Upper lobe of right lung (tissue), 1 donor: ENCODE data around the gene CFAP46. TPM values are rescaled to one million over a fixed set of nuclear protein-coding genes. Genes with fewer than 3 reads are reported as not detected.
A peak's percentile ranks its signal among the peaks of the same experiment; 100 is the strongest.
"Not testable (repeated sequence)": the region's sequence is repeated elsewhere in the genome, so short reads cannot be mapped to it uniquely, and the experiment has no call there.

Experiments used
- ATAC-seq: fragments of 200-7000 bp; cut with Tn5 transposase; one replicate; pipeline ENCODE4 v1.9.1; 2020; ENCODE audit warnings: mild to moderate bottlenecking, moderate library complexity
- DNase-seq: peaks from one replicate; pipeline ENCODE4 v3.0.0-alpha.2; 2020
- H3K27ac ChIP-seq: fragments of 200-600 bp; one replicate; pipeline ENCODE4 v1.8.0; 2022
- H3K27me3 ChIP-seq: fragments of 200-600 bp; one replicate; pipeline ENCODE4 v1.8.0; 2022; ENCODE audit warnings: mild to moderate bottlenecking
- H3K36me3 ChIP-seq: fragments of 200-600 bp; one replicate; pipeline ENCODE4 v1.8.0; 2022
- H3K4me1 ChIP-seq: fragments of 200-600 bp; one replicate; pipeline ENCODE4 v1.8.0; 2022
- H3K4me3 ChIP-seq: fragments of 200-600 bp; one replicate; pipeline ENCODE4 v1.8.0; 2022; ENCODE audit warnings: mild to moderate bottlenecking
- H3K9me3 ChIP-seq: fragments of 200-600 bp; one replicate; pipeline ENCODE4 v1.8.0; 2022
- CTCF ChIP-seq: fragments of 200-600 bp; IDR thresholded peaks from one replicate; pipeline ENCODE4 v1.8.0; 2022; ENCODE audit warnings: antibody characterized with exemption
- intact Hi-C: fragments of 100-400 bp; cut with DNase I; formaldehyde crosslinking; loops from one replicate; pipeline ENCODE4 v1.11.0; 2022
- total RNA-seq: library from RNA; stranded (reverse); fragmentation: NEBNext Ultra II Directional; extraction: Animal tissue kit (Norgen Biotek cat#: 25700); gene quantifications from one replicate; pipeline ENCODE4 v1.2.1, GENCODE V29; 2021
- donor health status: DM: no; HTN: yes; CAD: no; lungs with severe emphysema.

Gene CFAP46
- total RNA-seq, 1 donor from 2014 or later, result 0.52 TPM

DNA sequence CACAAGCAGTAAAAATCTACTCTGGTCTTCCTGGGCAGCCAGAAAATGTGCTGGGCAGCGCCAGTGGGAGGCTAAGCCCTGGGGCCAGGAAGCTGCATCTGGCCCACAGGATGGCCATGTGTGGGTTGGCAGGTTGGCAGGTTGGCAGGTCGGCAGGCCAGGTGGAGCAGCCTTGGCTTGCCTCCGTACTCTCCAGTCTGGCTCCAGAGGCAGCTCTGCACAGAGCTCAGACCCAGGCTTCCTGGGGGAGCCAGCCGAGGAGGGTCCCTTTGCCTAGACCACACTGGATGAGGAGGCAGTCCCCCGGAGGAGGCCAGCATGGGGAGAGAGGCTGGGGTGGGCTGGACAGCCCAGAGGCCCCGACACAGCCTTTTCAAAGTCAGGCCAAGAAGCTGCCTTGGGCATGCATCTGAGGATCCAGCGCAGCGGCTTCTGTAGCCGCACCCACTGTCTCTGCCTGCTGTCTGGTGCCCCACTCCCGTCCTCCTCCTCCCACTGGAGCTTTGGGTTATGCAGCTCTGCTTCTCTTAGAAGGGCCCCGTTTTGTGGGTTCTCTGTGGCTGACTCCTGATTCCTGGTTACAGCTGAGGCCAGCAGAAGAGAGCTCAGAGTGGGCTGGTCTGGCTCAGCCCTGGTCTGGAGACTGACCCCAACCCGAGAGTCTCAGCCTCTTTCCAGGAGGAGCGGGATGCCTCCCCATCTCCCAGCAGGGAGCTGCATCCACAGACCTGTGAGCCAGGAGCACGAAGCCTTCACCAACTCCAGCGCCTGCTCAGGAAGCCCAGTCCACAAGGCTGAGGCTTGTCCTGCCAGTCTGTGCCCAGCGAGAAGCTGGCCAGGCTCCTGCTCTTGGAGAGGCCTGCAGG is 44.6 kb downstream of the CFAP46 start:
- ATAC-seq, result peak; percentile 10
- peak; percentile 50 for DNase-seq
- intact Hi-C loops, result no loop called here

GRCh38 chr10:132893786-132894185 is 48.6 kb downstream of the CFAP46 start:
- H3K27ac ChIP-seq, H3K4me1 ChIP-seq, H3K9me3 ChIP-seq, intact Hi-C loops, ATAC-seq, H3K4me3 ChIP-seq, H3K36me3 ChIP-seq: not testable (repeated sequence)
- peaks cover 36% of the 10 kb centered on the region for H3K27me3 ChIP-seq
- peak; percentile 30 for DNase-seq

More for the DNA sequence above, 44.6 kb downstream of the CFAP46 start:
- H3K27me3 ChIP-seq, result peaks cover 8% of the 10 kb centered on the region
- TF ChIP-seq CTCF, result no peak
- no peaks in the 10 kb centered on the region for H3K9me3 ChIP-seq
- H3K4me3 ChIP-seq, result no peak overlapping the region
- no peak overlapping the region for H3K27ac ChIP-seq
- no peaks in the 10 kb centered on the region for H3K36me3 ChIP-seq
- H3K4me1 ChIP-seq, result no peaks in the 10 kb centered on the region

DNA sequence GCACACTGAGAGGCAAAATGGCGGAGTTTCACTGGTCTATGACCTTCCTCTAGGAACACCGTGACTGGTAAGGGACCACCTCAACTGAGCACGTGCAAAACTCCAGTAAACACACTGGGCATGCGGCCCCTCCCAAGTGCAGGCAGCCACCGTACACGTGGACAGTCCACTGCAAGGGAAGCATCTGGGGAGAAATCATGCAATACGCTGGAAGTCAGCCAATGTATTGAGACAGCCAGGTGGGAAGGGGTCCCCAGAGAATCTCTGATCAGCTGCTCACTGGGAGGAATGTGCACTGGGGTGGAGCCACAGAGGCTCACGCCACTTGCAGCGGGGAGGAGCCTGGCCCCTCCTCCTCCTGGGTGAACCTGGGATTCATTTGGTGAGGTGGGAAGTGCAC is 49.3 kb downstream of the CFAP46 start:
- no peaks in the 10 kb centered on the region for H3K36me3 ChIP-seq
- H3K4me1 ChIP-seq, result no peaks in the 10 kb centered on the region
- TF ChIP-seq CTCF, result no peak
- peaks cover 36% of the 10 kb centered on the region for H3K27me3 ChIP-seq
- H3K27ac ChIP-seq, result no peak overlapping the region
- intact Hi-C loops, result no loop called here
- ATAC-seq (peak; percentile 18), DNase-seq (peak; percentile 54)
- H3K9me3 ChIP-seq, result no peaks in the 10 kb centered on the region
- H3K4me3 ChIP-seq, result no peak overlapping the region

- Histone ChIP-seq H3K4me1 (no peaks in the 10 kb centered on the region), H3K27me3 (peaks cover 36% of the 10 kb centered on the region), H3K36me3 (no peaks in the 10 kb centered on the region), H3K27ac (no peak overlapping the region), H3K9me3 (no peaks in the 10 kb centered on the region), H3K4me3 (no peak overlapping the region)
- peak; percentile 46 for DNase-seq
- no peak for TF ChIP-seq CTCF
- intact Hi-C loops, result no loop called here
- ATAC-seq, result peak; percentile 70
These were observed 50.4 kb downstream of the CFAP46 start for GRCh38 chr10:132892004-132892403.

GRCh38 chr10:132891368-132891767 is 51.0 kb downstream of the CFAP46 start:
- DNase-seq (peak; percentile 4), ATAC-seq (no peak)
- peaks cover 36% of the 10 kb centered on the region for H3K27me3 ChIP-seq
- H3K27ac ChIP-seq, result no peak overlapping the region
- no peaks in the 10 kb centered on the region for H3K9me3 ChIP-seq
- H3K4me1 ChIP-seq, result no peaks in the 10 kb centered on the region
- intact Hi-C loops, result no loop called here
- H3K36me3 ChIP-seq, result no peaks in the 10 kb centered on the region
- no peak for TF ChIP-seq CTCF
- H3K4me3 ChIP-seq, result no peak overlapping the region

DNA sequence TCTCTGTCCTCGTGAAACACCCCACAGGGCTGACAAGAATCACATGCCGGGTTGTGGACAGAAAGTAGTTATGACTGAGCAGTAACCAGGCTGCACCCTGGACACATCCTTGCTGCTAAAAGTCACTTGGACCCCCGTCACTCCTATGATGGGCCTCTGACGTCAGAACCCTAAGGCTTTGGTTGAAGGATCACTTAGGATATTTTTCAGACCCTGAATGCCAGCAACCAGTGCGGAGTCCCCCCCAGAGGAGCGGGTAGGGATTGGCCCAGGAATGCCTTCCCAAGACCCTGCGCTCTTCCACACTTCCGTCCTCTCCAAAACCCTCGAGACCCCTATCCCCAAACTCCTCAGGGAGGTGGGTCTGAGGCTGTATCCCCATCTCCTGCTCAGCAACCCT is 52.1 kb downstream of the CFAP46 start:
- no peaks in the 10 kb centered on the region for H3K9me3 ChIP-seq
- H3K4me1 ChIP-seq, result no peaks in the 10 kb centered on the region
- no peak overlapping the region for H3K4me3 ChIP-seq
- DNase-seq (no peak), ATAC-seq (no peak)
- no peak overlapping the region for H3K27ac ChIP-seq
- intact Hi-C loops, result no loop called here
- no peaks in the 10 kb centered on the region for H3K36me3 ChIP-seq
- no peak for TF ChIP-seq CTCF
- peaks cover 36% of the 10 kb centered on the region for H3K27me3 ChIP-seq
